GM12874 (cell line): Measurements from ENCODE around the gene FAXDC2.

ENCODE experiments used
- CTCF ChIP-seq: IDR thresholded peaks from 2 replicates; pipeline ENCODE4 v1.5.1; 2011; ENCODE audit warnings: low read depth, mild to moderate bottlenecking, control low read depth, low read length, moderate library complexity; ENCODE audit not compliant: insufficient read depth

FAXDC2 gene

GRCh38 chr5:154780128-154780527, 70.3 kb downstream of the FAXDC2 start:
- TF ChIP-seq CTCF: no peak

GRCh38 chr5:154779105-154779504, 71.3 kb downstream of the FAXDC2 start:
- no peak for TF ChIP-seq CTCF

GRCh38 chr5:154778534-154778933, 71.9 kb downstream of the FAXDC2 start:
- no peak for TF ChIP-seq CTCF

GRCh38 chr5:154776167-154776566, 74.2 kb downstream of the FAXDC2 start:
- TF ChIP-seq CTCF: no peak

GRCh38 chr5:154773326-154773725, 77.1 kb downstream of the FAXDC2 start:
- no peak for TF ChIP-seq CTCF

GRCh38 chr5:154771383-154771901, 79.0 kb downstream of the FAXDC2 start:
- TF ChIP-seq CTCF: no peak

- TF ChIP-seq CTCF: no peak
These were observed 80.3 kb downstream of the FAXDC2 start for GRCh38 chr5:154770111-154770510.
